Esophagus muscularis mucosa (tissue), 4 donors: ENCODE data around the gene THBS3. TPM values are rescaled to one million over a fixed set of nuclear protein-coding genes. Genes with fewer than 3 reads are reported as not detected.

Experiments used
- DNase-seq: peaks from one replicate; pipeline ENCODE4 v3.0.0-alpha.2; 2017; ENCODE audit errors: extremely low spot score
- H3K27ac ChIP-seq, 4 donors: fragments of 200-600 bp; sonication (generic); replicated peaks in 1 of 4; 1 replicate in 3 of 4; 2 replicates in 1 of 4; pipeline ENCODE4 v1.5.1; 2016 to 2019; ENCODE audit warnings: mild to moderate bottlenecking in 1 of 4
- H3K27me3 ChIP-seq, 4 donors: fragments of 200-600 bp; sonication (generic); one replicate each; pipeline versions ENCODE4 v1.5.1 to v1.6.0; 2016 to 2019
- H3K36me3 ChIP-seq, 4 donors: fragments of 200-600 bp; sonication (generic); one replicate each; pipeline ENCODE4 v1.5.1; 2016 to 2019
- H3K4me1 ChIP-seq, 4 donors: fragments of 200-600 bp; sonication (generic); one replicate each; pipeline ENCODE4 v1.5.1; 2016 to 2019
- H3K4me3 ChIP-seq, 4 donors: fragments of 200-600 bp; sonication (generic); 1 replicate in 2 of 4; 2 replicates in 2 of 4; pipeline ENCODE4 v1.5.1; 2016 to 2019; ENCODE audit warnings: mild to moderate bottlenecking in 4 of 4, moderate library complexity in 1 of 4
- H3K9me3 ChIP-seq, 4 donors: fragments of 200-600 bp; sonication (generic); 1 replicate in 3 of 4; 2 replicates in 1 of 4; pipeline ENCODE4 v1.5.1; 2016 to 2019
- EP300 ChIP-seq: sonication (generic); formaldehyde crosslinking; IDR thresholded peaks from one replicate; pipeline ENCODE4 v1.6.1; 2017; ENCODE audit warnings: antibody characterized with exemption
- POLR2A ChIP-seq: fragments of 450-650 bp; IDR thresholded peaks from one replicate; pipeline ENCODE4 v1.6.1; 2017; ENCODE audit warnings: antibody characterized with exemption, moderate library complexity, mild to moderate bottlenecking, low read depth
- POLR2AphosphoS5 ChIP-seq, 2 donors: sonication (generic); formaldehyde crosslinking; IDR thresholded peaks; one replicate each; pipeline ENCODE4 v1.6.1; 2017; ENCODE audit warnings: antibody characterized with exemption in 2 of 2
- WGBS: methylation state at CpG from one replicate; pipeline ENCODE4 v1.1.5; 2018; 5-methylcytosine and 5-hydroxymethylcytosine counted together
- intact Hi-C: fragments of 100-400 bp; cut with DNase I; formaldehyde crosslinking; loops from one replicate; pipeline ENCODE4 v1.15.1; 2023
- total RNA-seq, 4 donors: library from RNA; depleted of rRNA; stranded (reverse); fragments of >200 nt; gene quantifications; one replicate each; pipeline versions ENCODE4 v1.1.0 to v1.2.1, GENCODE V29; 2016
- TF ChIP-seq, protein P1 (sequence below), 3 experiments: fragments of 200-600 bp in 2 of 3; fragments of 450-650 bp in 1 of 3; sonication (generic) in 2 of 3; IDR thresholded peaks; one replicate each; pipeline ENCODE4 v1.5.1; 2017 to 2019; ENCODE audit warnings: antibody characterized with exemption in 3 of 3, mild to moderate bottlenecking in 2 of 3, moderate library complexity in 1 of 3

Gene THBS3
- 10 to 100 TPM; 16.2 to 37.4 (median 23.4) TPM for total RNA-seq

DNA sequence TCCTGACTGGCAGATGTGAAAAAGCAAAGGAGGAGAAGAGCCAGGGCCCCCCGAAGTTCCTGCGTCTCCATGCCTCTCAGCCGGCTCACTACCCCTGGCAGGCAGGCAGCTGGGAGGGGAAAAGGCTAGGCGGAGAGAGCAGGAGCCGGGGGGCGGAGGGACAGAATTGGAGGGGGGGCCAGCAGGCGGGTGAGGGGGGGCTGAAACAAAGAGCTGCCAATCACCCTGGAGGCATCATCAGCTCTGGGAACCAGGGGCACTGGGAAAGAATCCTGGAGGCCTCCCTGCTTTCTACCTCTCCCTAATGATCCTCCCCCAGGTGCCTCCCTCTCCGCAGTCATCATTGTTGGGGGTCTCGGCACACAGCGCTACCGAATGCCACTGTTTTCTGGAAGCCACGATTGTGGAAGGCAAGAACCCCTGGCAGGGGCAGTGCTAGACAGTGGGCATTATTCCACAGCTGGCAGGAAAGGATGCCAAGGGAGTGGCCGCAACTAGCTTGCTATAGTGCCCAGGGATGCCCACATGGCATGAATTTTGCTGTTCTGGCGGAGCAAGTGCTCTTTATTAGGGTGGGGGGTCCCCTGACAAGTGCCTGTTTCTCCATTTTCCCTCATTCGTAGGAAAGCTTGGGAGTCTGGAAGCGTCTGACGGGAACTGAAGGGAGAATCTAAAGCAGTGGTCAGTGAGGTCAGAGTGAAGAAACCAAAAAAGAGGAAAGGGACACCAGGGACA is at the start of gene THBS3:
THBS3 (minus strand) TSS at position 92 of the 735 bp plus-strand sequence; CDS start at position 71, 21 bp downstream.
- peaks cover 23 to 63% (median 43%) of the 10 kb centered on the region in 4 donors for H3K4me1 ChIP-seq
- WGBS: 4% methylated on average over 10 of the region's 17 CpGs
- intact Hi-C loops: loop anchor here (1.0 kb wide), 1 partner anchor 19 kb away; no protein-coding TSS in a partner anchor

DNA sequence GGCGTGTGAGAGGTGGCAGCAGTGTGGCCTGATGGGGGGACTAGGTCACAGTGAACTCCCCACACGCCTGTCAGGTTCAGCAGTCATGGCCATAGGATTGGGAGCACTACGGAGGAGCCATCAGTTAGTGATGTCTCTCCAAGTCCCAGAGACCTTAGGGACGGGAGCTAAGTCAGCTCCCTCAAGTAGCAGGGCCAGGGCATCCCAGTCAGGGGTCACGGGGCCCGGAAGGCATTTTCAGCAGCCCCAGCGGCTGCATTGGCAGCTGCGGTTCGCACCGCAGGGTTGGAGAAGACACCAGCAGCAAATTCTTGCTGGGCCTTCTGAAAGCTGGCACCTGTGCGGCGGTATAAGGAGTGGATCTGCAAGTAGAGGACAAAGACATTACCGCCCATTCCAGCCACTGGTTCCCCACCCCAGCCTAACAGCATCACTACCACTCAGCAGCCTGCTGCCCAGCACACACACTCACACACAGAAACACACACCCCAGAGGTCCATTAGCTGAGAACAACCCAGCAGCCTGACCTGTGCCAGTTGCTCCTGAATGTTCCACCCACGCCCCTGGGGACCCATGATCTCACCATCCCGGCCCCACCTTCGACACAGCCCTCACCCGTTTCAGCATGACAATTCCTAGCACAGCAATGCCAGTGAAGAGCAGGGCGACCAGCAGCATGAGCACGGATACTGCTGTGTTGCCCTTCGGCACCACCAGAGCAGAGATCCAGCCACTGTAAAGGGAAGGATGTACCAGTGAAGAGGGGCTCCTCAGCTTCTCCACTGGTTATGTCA is 48.6 kb upstream of the THBS3 start:
- intact Hi-C loops: no loop called here
- 67% methylated on average over 16 of the region's 20 CpGs for WGBS
- Histone ChIP-seq H3K9me3 (no peaks in the 10 kb centered on the region), H3K27me3 (no peaks in the 10 kb centered on the region), H3K36me3 (peaks cover 13 to 43% (median 33%) of the 10 kb centered on the region in 4 donors), H3K27ac (peak overlapping the region; percentile 97 to 98 (median 98)), H3K4me1 (peaks cover 28 to 63% (median 46%) of the 10 kb centered on the region in 4 donors), H3K4me3 (peak overlapping the region; percentile 94 to 97 (median 96))
- no peak for DNase-seq
- TF ChIP-seq EP300 (no peak), POLR2A (no peak), POLR2AphosphoS5 (IDR thresholded peaks at IDR 0.05) (no peak)
- TF ChIP-seq, protein P1, sequence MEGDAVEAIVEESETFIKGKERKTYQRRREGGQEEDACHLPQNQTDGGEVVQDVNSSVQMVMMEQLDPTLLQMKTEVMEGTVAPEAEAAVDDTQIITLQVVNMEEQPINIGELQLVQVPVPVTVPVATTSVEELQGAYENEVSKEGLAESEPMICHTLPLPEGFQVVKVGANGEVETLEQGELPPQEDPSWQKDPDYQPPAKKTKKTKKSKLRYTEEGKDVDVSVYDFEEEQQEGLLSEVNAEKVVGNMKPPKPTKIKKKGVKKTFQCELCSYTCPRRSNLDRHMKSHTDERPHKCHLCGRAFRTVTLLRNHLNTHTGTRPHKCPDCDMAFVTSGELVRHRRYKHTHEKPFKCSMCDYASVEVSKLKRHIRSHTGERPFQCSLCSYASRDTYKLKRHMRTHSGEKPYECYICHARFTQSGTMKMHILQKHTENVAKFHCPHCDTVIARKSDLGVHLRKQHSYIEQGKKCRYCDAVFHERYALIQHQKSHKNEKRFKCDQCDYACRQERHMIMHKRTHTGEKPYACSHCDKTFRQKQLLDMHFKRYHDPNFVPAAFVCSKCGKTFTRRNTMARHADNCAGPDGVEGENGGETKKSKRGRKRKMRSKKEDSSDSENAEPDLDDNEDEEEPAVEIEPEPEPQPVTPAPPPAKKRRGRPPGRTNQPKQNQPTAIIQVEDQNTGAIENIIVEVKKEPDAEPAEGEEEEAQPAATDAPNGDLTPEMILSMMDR (IDR thresholded peaks at IDR 0.05): no peak

More for the DNA sequence above, at the start of gene THBS3:
- DNase-seq: no peak
- H3K9me3 ChIP-seq: no peaks in the 10 kb centered on the region
- peak within 1 kb of the TSS; percentile 98 to 100 (median 99) for H3K27ac ChIP-seq
- H3K4me3 ChIP-seq: peak within 1 kb of the TSS; percentile 73 to 96 (median 87)
- TF ChIP-seq POLR2AphosphoS5 (IDR thresholded peaks at IDR 0.05) (no peak), POLR2A (no peak), EP300 (no peak)
- TF ChIP-seq, protein P1 (IDR thresholded peaks at IDR 0.05): no peak
- H3K27me3 ChIP-seq: no peaks in the 10 kb centered on the region
- peaks cover 0 to 37% (median 21%) of the 10 kb centered on the region in 4 donors for H3K36me3 ChIP-seq

GRCh38 chr1:155255243-155256007 is 47.7 kb upstream of the THBS3 start, which contains the start of gene ENTREP3:
Gene ENTREP3, minus strand, starts transcription at chr1:155255483. Its CDS starts 606 bp downstream, at chr1:155254877.
- Histone ChIP-seq H3K4me1 (peaks cover 28 to 63% (median 46%) of the 10 kb centered on the region in 4 donors), H3K27me3 (no peaks in the 10 kb centered on the region), H3K36me3 (peaks cover 13 to 41% (median 33%) of the 10 kb centered on the region in 4 donors), H3K4me3 (peak within 1 kb of the TSS; percentile 94 to 97 (median 96)), H3K9me3 (no peaks in the 10 kb centered on the region), H3K27ac (peak within 1 kb of the TSS; percentile 97 to 98 (median 98))
- intact Hi-C loops: no loop called here
- 4% methylated on average over 23 of the region's 54 CpGs for WGBS
- peak; percentile 95 for DNase-seq
- no peak for TF ChIP-seq EP300
- TF ChIP-seq, protein P1 (IDR thresholded peaks at IDR 0.05): peak in 1 of 3 experiments; percentile 18
- TF ChIP-seq POLR2A: peak; percentile 34
- peak; percentile 85 to 94 for TF ChIP-seq POLR2AphosphoS5 (IDR thresholded peaks at IDR 0.05)

- peak overlapping the region; percentile 94 to 97 (median 96) for H3K4me3 ChIP-seq
- no peaks in the 10 kb centered on the region for H3K9me3 ChIP-seq
- TF ChIP-seq POLR2AphosphoS5 (IDR thresholded peaks at IDR 0.05): no peak
- TF ChIP-seq EP300: no peak
- TF ChIP-seq, protein P1 (IDR thresholded peaks at IDR 0.05): no peak
- TF ChIP-seq POLR2A: no peak
- 0% methylated on average over 21 of the region's 35 CpGs for WGBS
- no peaks in the 10 kb centered on the region for H3K27me3 ChIP-seq
- DNase-seq: no peak
- H3K36me3 ChIP-seq: peaks cover 7 to 34% (median 26%) of the 10 kb centered on the region in 4 donors
- intact Hi-C loops: no loop called here
- H3K4me1 ChIP-seq: peaks cover 32 to 62% (median 47%) of the 10 kb centered on the region in 4 donors
- H3K27ac ChIP-seq: peak overlapping the region; percentile 97 to 98 (median 98)
Measured at GRCh38 chr1:155254714-155255242, 47.1 kb upstream of the THBS3 start.
